Measurements from ENCODE around the gene KRT14. TPM values are rescaled to one million over a fixed set of nuclear protein-coding genes. Genes with fewer than 3 reads are reported as not detected.
"Not testable (repeated sequence)": the region's sequence is repeated elsewhere in the genome, so short reads cannot be mapped to it uniquely, and the experiment has no call there.

Gene KRT14
- total RNA-seq, 1 experiment from 2014 or later = not detected

DNA sequence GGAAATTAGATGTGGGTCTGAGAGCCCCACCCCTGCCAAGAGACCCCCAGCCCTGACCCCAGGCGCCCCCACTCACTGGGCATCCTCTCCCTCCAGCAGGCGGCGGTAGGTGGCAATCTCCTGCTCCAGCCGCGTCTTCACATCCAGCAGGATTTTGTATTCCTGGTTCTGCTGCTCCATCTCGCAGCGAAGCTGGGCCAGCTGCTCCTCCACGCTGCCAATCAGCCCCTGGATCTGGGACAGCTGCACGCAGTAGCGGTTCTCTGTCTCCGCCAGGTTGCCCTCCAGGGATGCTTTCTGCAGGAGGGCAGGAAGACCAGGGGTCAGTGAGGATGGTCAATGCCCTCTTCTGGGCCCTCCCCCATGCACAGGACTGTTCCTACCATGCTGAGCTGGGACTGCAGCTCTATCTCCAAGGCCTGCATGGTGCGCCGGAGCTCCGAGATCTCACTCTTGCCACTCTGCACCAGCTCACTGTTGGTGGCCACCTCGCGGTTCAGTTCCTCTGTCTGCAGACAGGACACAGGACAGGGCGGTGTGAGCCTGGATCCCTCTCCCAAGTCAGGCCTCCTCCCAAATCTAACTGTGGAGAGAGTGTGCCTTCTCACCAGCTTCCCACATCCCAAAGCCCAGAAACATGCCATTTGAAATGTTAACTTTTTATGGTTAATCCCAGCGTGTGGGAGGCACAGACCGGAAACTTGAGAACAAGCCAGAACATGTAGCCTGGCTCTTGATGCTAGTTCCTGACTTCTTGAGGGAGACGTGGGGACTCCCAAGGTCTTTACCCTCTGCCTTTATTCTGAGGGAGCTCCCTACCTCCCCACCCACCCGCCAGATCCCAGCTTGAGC is 34.1 kb upstream of the KRT14 start:
- no peak for DNase-seq (ENCODE audit: low read depth, low spot score)
- POLR2A ChIA-PET = interaction anchor here (0.6 kb wide), 1 partner anchor 106 kb away, joined by 3 read pairs; no protein-coding TSS in a partner anchor

DNA sequence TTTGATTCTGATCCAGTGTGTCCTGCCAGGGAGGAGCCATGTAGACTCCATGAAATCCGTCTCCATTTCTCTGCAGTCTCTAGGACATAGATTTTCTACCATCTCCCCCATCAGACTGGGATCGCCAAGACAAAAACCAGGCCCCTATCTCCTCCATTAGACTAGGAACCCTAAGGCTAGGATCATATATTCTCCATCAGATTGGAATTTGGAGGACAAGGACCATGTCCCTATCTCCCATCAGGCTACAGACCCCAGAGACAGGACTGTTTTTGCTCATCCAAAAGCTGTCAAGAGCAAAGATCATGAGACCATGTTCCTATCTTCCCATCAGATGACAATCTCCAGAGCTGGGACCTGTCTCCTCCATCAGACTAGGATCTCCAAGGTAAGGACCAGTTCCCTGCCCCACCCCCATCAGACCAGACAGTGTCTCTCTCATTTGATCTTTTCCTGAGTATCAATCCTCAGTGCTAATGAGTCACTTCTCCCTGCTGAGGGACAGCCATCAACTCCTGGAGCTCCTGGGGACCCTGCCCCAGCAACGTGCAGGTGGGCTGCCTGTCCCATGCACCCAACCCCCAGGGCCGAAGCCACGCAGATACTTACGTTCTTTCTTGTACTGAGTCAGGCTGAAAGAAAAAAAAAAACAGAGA is 33.4 kb upstream of the KRT14 start:
- BruUV-seq (replicated peaks); in situ Hi-C loops (cut with HindIII; ENCODE audit: low pct_unique_long_range_greater_than_20kb, low sequenced_read_pairs); DNase-seq (ENCODE audit: low read depth, low spot score): not testable (repeated sequence)

More for the DNA sequence above, 34.1 kb upstream of the KRT14 start:
- H3K27ac ChIP-seq (ENCODE audit: low read length) = no peak overlapping the region
- H3K4me1 ChIP-seq (ENCODE audit: control insufficient read depth, insufficient read depth, low read length) = peaks cover 3% of the 10 kb centered on the region
- TF ChIP-seq, protein P1, sequence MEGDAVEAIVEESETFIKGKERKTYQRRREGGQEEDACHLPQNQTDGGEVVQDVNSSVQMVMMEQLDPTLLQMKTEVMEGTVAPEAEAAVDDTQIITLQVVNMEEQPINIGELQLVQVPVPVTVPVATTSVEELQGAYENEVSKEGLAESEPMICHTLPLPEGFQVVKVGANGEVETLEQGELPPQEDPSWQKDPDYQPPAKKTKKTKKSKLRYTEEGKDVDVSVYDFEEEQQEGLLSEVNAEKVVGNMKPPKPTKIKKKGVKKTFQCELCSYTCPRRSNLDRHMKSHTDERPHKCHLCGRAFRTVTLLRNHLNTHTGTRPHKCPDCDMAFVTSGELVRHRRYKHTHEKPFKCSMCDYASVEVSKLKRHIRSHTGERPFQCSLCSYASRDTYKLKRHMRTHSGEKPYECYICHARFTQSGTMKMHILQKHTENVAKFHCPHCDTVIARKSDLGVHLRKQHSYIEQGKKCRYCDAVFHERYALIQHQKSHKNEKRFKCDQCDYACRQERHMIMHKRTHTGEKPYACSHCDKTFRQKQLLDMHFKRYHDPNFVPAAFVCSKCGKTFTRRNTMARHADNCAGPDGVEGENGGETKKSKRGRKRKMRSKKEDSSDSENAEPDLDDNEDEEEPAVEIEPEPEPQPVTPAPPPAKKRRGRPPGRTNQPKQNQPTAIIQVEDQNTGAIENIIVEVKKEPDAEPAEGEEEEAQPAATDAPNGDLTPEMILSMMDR (IDR thresholded peaks at IDR 0.05) = no peak
- TF ChIP-seq TCF7L2 (IDR thresholded peaks at IDR 0.05; ENCODE audit: low read depth, low read length) (no peak), POLR2AphosphoS5 (IDR thresholded peaks at IDR 0.05; ENCODE audit: low read depth, low read length) (no peak), REST (IDR thresholded peaks at IDR 0.05; ENCODE audit: insufficient read depth in 1 of 2, low read depth in 2 of 2, low read length in 1 of 2) (no peak), SIN3A (IDR thresholded peaks at IDR 0.05; ENCODE audit: borderline replicate concordance, insufficient read depth, low read depth, low read length) (no peak)
- intact Hi-C loops (cut with micrococcal nuclease; ENCODE audit: unreplicated experiment) (no loop called here), in situ Hi-C loops (cut with HindIII; ENCODE audit: low pct_unique_long_range_greater_than_20kb, low sequenced_read_pairs) (no loop called here)
- BruUV-seq (replicated peaks) = no TSS peak
- ATAC-seq = no peak
- no peaks in the 10 kb centered on the region for H3K36me3 ChIP-seq (ENCODE audit: control insufficient read depth, insufficient read depth, low read length)
- CTCF ChIA-PET = interaction anchor here (0.7 to 1.0 kb wide), 2 partner anchors 16 to 27 kb away, joined by 3 read pairs; no protein-coding TSS in a partner anchor
- H3K4me3 ChIP-seq (ENCODE audit: low read depth in 2 of 2, low read length in 2 of 2) = no peak overlapping the region
- H3K9me3 ChIP-seq (ENCODE audit: control insufficient read depth, insufficient read depth, low read depth, low read length) = no peaks in the 10 kb centered on the region
- H3K27me3 ChIP-seq (ENCODE audit: control insufficient read depth, insufficient read depth, low read length) = no peaks in the 10 kb centered on the region

More for the DNA sequence above, 33.4 kb upstream of the KRT14 start:
- ATAC-seq; H3K27ac ChIP-seq (ENCODE audit: low read length); H3K4me3 ChIP-seq (ENCODE audit: low read depth in 2 of 2, low read length in 2 of 2); H3K27me3 ChIP-seq (ENCODE audit: control insufficient read depth, insufficient read depth, low read length); H3K36me3 ChIP-seq (ENCODE audit: control insufficient read depth, insufficient read depth, low read length); intact Hi-C loops (cut with micrococcal nuclease; ENCODE audit: unreplicated experiment); H3K4me1 ChIP-seq (ENCODE audit: control insufficient read depth, insufficient read depth, low read length); POLR2A ChIA-PET; H3K9me3 ChIP-seq (ENCODE audit: control insufficient read depth, insufficient read depth, low read depth, low read length): not testable (repeated sequence)
- CTCF ChIA-PET = interaction anchor here (0.7 to 1.0 kb wide), 2 partner anchors 17 to 28 kb away, joined by 3 read pairs; no protein-coding TSS in a partner anchor

All from Panc1 (cell line).